Mesenchymal stem cell (in vitro differentiated cells and primary cell): ENCODE results near the gene RBM15.

Experiments
- DNase-seq: peaks from one replicate; pipeline ENCODE4 v3.0.0-alpha.2; 2013
- H2AFZ ChIP-seq: one replicate; pipeline ENCODE4 v1.6.1; 2013; ENCODE audit warnings: low read depth, mild to moderate bottlenecking, control low read depth, inconsistent platforms, low read length, moderate library complexity
- H2AK5ac ChIP-seq: 2 replicates; pipeline ENCODE4 v1.6.1; 2013; ENCODE audit warnings: low read length, moderate library complexity, mild to moderate bottlenecking, inconsistent platforms; ENCODE audit not compliant: severe bottlenecking
- H2BK120ac ChIP-seq: one replicate; pipeline ENCODE4 v1.6.1; 2013; ENCODE audit warnings: low read depth, mild to moderate bottlenecking, inconsistent platforms, low read length, moderate library complexity
- H2BK12ac ChIP-seq, 2 experiments: one replicate each; pipeline ENCODE4 v1.6.1; 2013; ENCODE audit warnings: inconsistent platforms in 2 of 2, low read length in 2 of 2, mild to moderate bottlenecking in 2 of 2, moderate library complexity in 2 of 2, control low read depth in 1 of 2
- H2BK15ac ChIP-seq: one replicate; pipeline ENCODE4 v1.6.1; 2013; ENCODE audit warnings: mild to moderate bottlenecking, low read depth, inconsistent platforms; ENCODE audit not compliant: poor library complexity, severe bottlenecking
- H2BK5ac ChIP-seq: 2 replicates; pipeline ENCODE4 v1.6.1; 2013; ENCODE audit warnings: low read depth, mild to moderate bottlenecking, low read length, control low read depth, inconsistent platforms; ENCODE audit not compliant: poor library complexity, severe bottlenecking
- H3K14ac ChIP-seq, 2 experiments: one replicate each; pipeline ENCODE4 v1.6.1; 2013; ENCODE audit warnings: inconsistent platforms in 2 of 2, low read length in 2 of 2, control low read depth in 1 of 2, mild to moderate bottlenecking in 1 of 2, moderate library complexity in 1 of 2
- H3K18ac ChIP-seq, 2 experiments: one replicate each; pipeline ENCODE4 v1.6.1; 2013; ENCODE audit warnings: inconsistent platforms in 2 of 2, low read length in 2 of 2, control low read depth in 1 of 2, low read depth in 1 of 2, mild to moderate bottlenecking in 1 of 2
- H3K23ac ChIP-seq, 2 experiments: one replicate each; pipeline ENCODE4 v1.6.1; 2013; ENCODE audit warnings: inconsistent platforms in 2 of 2, low read length in 2 of 2, mild to moderate bottlenecking in 2 of 2, moderate library complexity in 2 of 2, control low read depth in 1 of 2
- H3K27ac ChIP-seq: 2 replicates; pipeline ENCODE4 v1.5.1; 2013; ENCODE audit warnings: mild to moderate bottlenecking, moderate library complexity, low read length, control low read depth, inconsistent platforms; ENCODE audit not compliant: poor library complexity, severe bottlenecking
- H3K27me3 ChIP-seq, 2 experiments: 2 replicates each; pipeline versions ENCODE4 v1.6.1 to v1.7.0; 2013; ENCODE audit warnings: low read length in 2 of 2, mild to moderate bottlenecking in 2 of 2, moderate library complexity in 2 of 2, control low read depth in 1 of 2, inconsistent platforms in 1 of 2; ENCODE audit not compliant: control insufficient read depth in 1 of 2, insufficient read depth in 1 of 2
- H3K36me3 ChIP-seq, 2 experiments: 2 replicates each; pipeline versions ENCODE4 v1.6.1 to v1.7.0; 2013; ENCODE audit warnings: low read length in 2 of 2, control low read depth in 1 of 2, inconsistent platforms in 1 of 2, low read depth in 1 of 2, mild to moderate bottlenecking in 1 of 2; ENCODE audit not compliant: insufficient read depth in 2 of 2, control insufficient read depth in 1 of 2
- H3K4ac ChIP-seq, 2 experiments: one replicate each; pipeline ENCODE4 v1.6.1; 2013; ENCODE audit warnings: inconsistent platforms in 2 of 2, low read length in 2 of 2, mild to moderate bottlenecking in 2 of 2, moderate library complexity in 2 of 2, control low read depth in 1 of 2, low read depth in 1 of 2
- H3K4me1 ChIP-seq: 2 replicates; pipeline ENCODE4 v1.6.1; 2013; ENCODE audit warnings: low read depth, low read length, control low read depth; ENCODE audit not compliant: control insufficient read depth, insufficient read depth
- H3K4me2 ChIP-seq: 2 replicates; pipeline ENCODE4 v1.6.1; 2013; ENCODE audit warnings: low read length, mild to moderate bottlenecking, inconsistent platforms; ENCODE audit not compliant: poor library complexity, severe bottlenecking
- H3K4me3 ChIP-seq, 2 experiments: 2 replicates each; pipeline versions ENCODE4 v1.5.1 to v1.7.0; 2013; ENCODE audit warnings: low read length in 2 of 2, mild to moderate bottlenecking in 2 of 2, control low read depth in 1 of 2, low read depth in 1 of 2; ENCODE audit not compliant: insufficient read depth in 1 of 2
- H3K79me1 ChIP-seq: replicated peaks from 2 replicates; pipeline ENCODE4 v1.6.1; 2013; ENCODE audit warnings: mild to moderate bottlenecking, control low read depth, low read length, inconsistent platforms; ENCODE audit not compliant: poor library complexity, severe bottlenecking
- H3K9ac ChIP-seq: 2 replicates; pipeline ENCODE4 v1.7.0; 2013; ENCODE audit warnings: mild to moderate bottlenecking, low read length, moderate library complexity
- H3K9me3 ChIP-seq: 2 replicates; pipeline ENCODE4 v1.7.0; 2013; ENCODE audit warnings: mild to moderate bottlenecking, low read length; ENCODE audit not compliant: control insufficient read depth
- H4K8ac ChIP-seq: one replicate; pipeline ENCODE4 v1.6.1; 2013; ENCODE audit warnings: inconsistent platforms, mild to moderate bottlenecking, low read length, moderate library complexity
- H4K91ac ChIP-seq: one replicate; pipeline ENCODE4 v1.6.1; 2013; ENCODE audit warnings: mild to moderate bottlenecking, low read length, inconsistent platforms
- WGBS: methylation state at CpG from one replicate; pipeline ENCODE4 v1.1.7; 2013; ENCODE audit warnings: mixed read lengths; 5-methylcytosine and 5-hydroxymethylcytosine counted together

Gene RBM15

GRCh38 chr1:110293601-110294104, 45.5 kb upstream of the RBM15 start:
- H3K27me3 ChIP-seq = peaks cover 0 to 25% of the 10 kb centered on the region in 2 experiments
- H3K4ac ChIP-seq = no peak overlapping the region
- H3K23ac ChIP-seq = no peak overlapping the region
- no peak overlapping the region for H4K8ac ChIP-seq
- H3K27ac ChIP-seq = no peak overlapping the region
- H3K9ac ChIP-seq = no peak overlapping the region
- H3K4me2 ChIP-seq = no peak overlapping the region
- DNase-seq = no peak
- no peak overlapping the region for H2AFZ ChIP-seq
- no peak overlapping the region for H2BK5ac ChIP-seq
- no peak overlapping the region for H3K18ac ChIP-seq
- no peak overlapping the region for H2BK15ac ChIP-seq
- no peak overlapping the region for H3K14ac ChIP-seq
- H3K4me1 ChIP-seq = no peaks in the 10 kb centered on the region
- 38% methylated on average over 1 of the region's 9 CpGs for WGBS
- H4K91ac ChIP-seq = no peak overlapping the region
- H2BK120ac ChIP-seq = no peak overlapping the region
- no peak overlapping the region for H2BK12ac ChIP-seq
- H3K9me3 ChIP-seq = no peaks in the 10 kb centered on the region
- H3K36me3 ChIP-seq = no peaks in the 10 kb centered on the region
- H2AK5ac ChIP-seq = no peak overlapping the region
- no peak overlapping the region for H3K4me3 ChIP-seq
- H3K79me1 ChIP-seq = no peaks in the 10 kb centered on the region

- H3K36me3 ChIP-seq = no peaks in the 10 kb centered on the region
- no peak overlapping the region for H4K8ac ChIP-seq
- 83% methylated on average over 7 of the region's 9 CpGs for WGBS
- no peak overlapping the region for H2BK120ac ChIP-seq
- H3K18ac ChIP-seq = no peak overlapping the region
- no peak overlapping the region for H3K9ac ChIP-seq
- no peak overlapping the region for H3K4me2 ChIP-seq
- DNase-seq = no peak
- no peak overlapping the region for H2BK5ac ChIP-seq
- no peak overlapping the region for H4K91ac ChIP-seq
- no peak overlapping the region for H3K23ac ChIP-seq
- no peak overlapping the region for H2AK5ac ChIP-seq
- no peak overlapping the region for H2AFZ ChIP-seq
- peaks cover 0 to 25% of the 10 kb centered on the region in 2 experiments for H3K27me3 ChIP-seq
- no peaks in the 10 kb centered on the region for H3K79me1 ChIP-seq
- no peak overlapping the region for H3K4me3 ChIP-seq
- no peaks in the 10 kb centered on the region for H3K4me1 ChIP-seq
- no peak overlapping the region for H3K27ac ChIP-seq
- H2BK15ac ChIP-seq = no peak overlapping the region
- H3K14ac ChIP-seq = no peak overlapping the region
- H3K4ac ChIP-seq = no peak overlapping the region
- H2BK12ac ChIP-seq = no peak overlapping the region
- H3K9me3 ChIP-seq = no peaks in the 10 kb centered on the region
These were observed 44.9 kb upstream of the RBM15 start for GRCh38 chr1:110294308-110294707.

DNA sequence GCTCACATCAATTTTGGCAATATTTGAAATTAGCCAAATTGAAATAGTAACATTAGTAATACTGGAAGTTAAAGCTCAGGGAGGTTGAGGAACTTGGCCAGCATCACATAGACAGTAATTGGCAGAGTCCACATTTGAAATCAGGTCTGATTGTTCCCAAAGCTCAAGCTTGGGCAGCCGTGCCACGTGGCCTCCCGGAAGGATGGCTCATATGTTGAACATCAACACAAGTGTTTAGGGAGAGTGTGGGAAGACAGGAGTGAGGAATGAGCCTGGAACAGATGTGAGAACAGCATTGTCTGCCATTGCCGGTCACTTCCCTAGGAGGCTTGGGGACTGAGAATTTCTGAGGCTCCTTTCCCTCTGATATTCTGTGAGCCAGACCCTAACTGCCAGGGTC, 40.2 kb upstream of the RBM15 start:
- Histone ChIP-seq H2BK5ac (no peak overlapping the region), H3K4me3 (no peak overlapping the region), H2AFZ (no peak overlapping the region), H3K27me3 (peaks cover 0 to 24% of the 10 kb centered on the region in 2 experiments), H2BK120ac (no peak overlapping the region), H3K4ac (no peak overlapping the region), H3K23ac (no peak overlapping the region), H3K4me2 (no peak overlapping the region), H3K9me3 (no peaks in the 10 kb centered on the region), H2BK12ac (no peak overlapping the region), H3K18ac (no peak overlapping the region), H3K79me1 (no peaks in the 10 kb centered on the region), H3K27ac (no peak overlapping the region), H2AK5ac (no peak overlapping the region), H3K36me3 (no peaks in the 10 kb centered on the region), H2BK15ac (no peak overlapping the region), H3K9ac (no peak overlapping the region), H3K14ac (no peak overlapping the region), H4K91ac (no peak overlapping the region), H4K8ac (no peak overlapping the region), H3K4me1 (no peaks in the 10 kb centered on the region)
- 86% methylated on average over 4 of the region's 4 CpGs for WGBS
- DNase-seq = no peak

DNA sequence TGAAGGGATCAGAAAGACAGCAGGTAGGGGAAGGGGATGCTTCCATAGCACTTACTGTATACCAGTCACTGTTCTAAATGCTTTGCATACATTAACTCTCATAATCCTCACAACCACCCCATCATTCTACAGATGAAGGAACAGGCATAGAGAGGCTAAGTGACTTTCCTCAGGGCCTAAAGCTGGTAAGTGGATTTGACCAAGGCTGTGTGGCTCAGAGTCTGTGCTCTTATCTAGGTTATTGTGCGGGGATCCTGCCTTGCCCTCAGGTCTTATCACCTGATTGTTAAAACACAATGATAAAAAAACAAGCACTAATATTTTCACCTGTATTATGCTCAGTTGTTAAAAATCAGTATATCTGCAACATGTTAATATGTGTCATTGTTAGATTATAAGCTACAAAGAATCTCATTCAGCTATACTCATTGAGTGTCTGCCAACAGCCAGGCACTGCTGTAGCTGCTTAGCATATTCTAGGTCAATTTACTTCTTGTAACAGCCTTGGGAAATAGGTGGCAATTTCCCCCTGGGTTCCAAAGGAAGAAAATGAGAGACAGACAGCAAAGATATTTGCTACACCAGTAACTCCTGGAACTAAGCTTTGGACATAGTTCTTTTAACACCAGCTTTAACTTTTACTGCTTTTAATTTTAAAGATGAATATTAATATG, 38.6 kb upstream of the RBM15 start:
- Histone ChIP-seq H2AK5ac (no peak overlapping the region), H3K4me1 (no peaks in the 10 kb centered on the region), H3K9ac (no peak overlapping the region), H2BK12ac (no peak overlapping the region), H2BK5ac (no peak overlapping the region), H2BK15ac (no peak overlapping the region), H3K27me3 (peaks cover 0 to 32% of the 10 kb centered on the region in 2 experiments), H3K79me1 (no peaks in the 10 kb centered on the region), H3K14ac (no peak overlapping the region), H3K27ac (no peak overlapping the region), H3K4ac (no peak overlapping the region), H3K18ac (no peak overlapping the region), H2BK120ac (no peak overlapping the region), H3K23ac (no peak overlapping the region), H3K4me2 (no peak overlapping the region), H3K36me3 (no peaks in the 10 kb centered on the region), H4K91ac (no peak overlapping the region), H3K4me3 (no peak overlapping the region), H4K8ac (no peak overlapping the region), H3K9me3 (no peaks in the 10 kb centered on the region), H2AFZ (no peak overlapping the region)
- DNase-seq = no peak
- WGBS = 80% methylated on average over 1 of the region's 1 CpG
